Stimulated activated CD4-positive, alpha-beta T cell treated with anti-CD3 and anti-CD28 coated beads, Interleukin-4, amount 100 ng/mL, for 24 hours (primary cell): ENCODE measurements around the gene ZKSCAN2.

Experiments
- DNase-seq: peaks from one replicate; pipeline ENCODE4 v3.0.0-alpha.2; 2020

ZKSCAN2 gene

GRCh38 chr16:25223964-25224363 is 33.7 kb downstream of the ZKSCAN2 start:
- no peak for DNase-seq

- no peak for DNase-seq
These were observed 34.7 kb downstream of the ZKSCAN2 start for GRCh38 chr16:25222959-25223358.

GRCh38 chr16:25219070-25219737 is 38.4 kb downstream of the ZKSCAN2 start:
- no peak for DNase-seq

- no peak for DNase-seq
These were observed 39.7 kb downstream of the ZKSCAN2 start for GRCh38 chr16:25217921-25218320.

- no peak for DNase-seq
These were observed 40.5 kb downstream of the ZKSCAN2 start for GRCh38 chr16:25217112-25217511.

- no peak for DNase-seq
These were observed 43.8 kb downstream of the ZKSCAN2 start for GRCh38 chr16:25213709-25214397.

- DNase-seq: no peak
These were observed 45.0 kb downstream of the ZKSCAN2 start for GRCh38 chr16:25212636-25213035.

GRCh38 chr16:25210758-25211157 is 46.9 kb downstream of the ZKSCAN2 start:
- DNase-seq: no peak

GRCh38 chr16:25199457-25199856 is 58.2 kb downstream of the ZKSCAN2 start:
- no peak for DNase-seq

GRCh38 chr16:25198021-25198420 is 59.6 kb downstream of the ZKSCAN2 start:
- no peak for DNase-seq

- no peak for DNase-seq
These were observed 63.3 kb downstream of the ZKSCAN2 start for GRCh38 chr16:25194273-25194878.

- no peak for DNase-seq
These were observed 65.5 kb downstream of the ZKSCAN2 start for GRCh38 chr16:25192096-25192495.

GRCh38 chr16:25189305-25189704 is 68.3 kb downstream of the ZKSCAN2 start:
- DNase-seq: no peak

GRCh38 chr16:25187491-25187795 is 70.2 kb downstream of the ZKSCAN2 start:
- DNase-seq: no peak
